TTC549 (cell line): ENCODE data around the gene GLI3.

Experiments
- FAIRE-seq: peaks from 2 replicates; lab custom pipeline; 2012; peaks lifted over from hg19 to GRCh38; lab: Jason Lieb, UNC

Gene GLI3

GRCh38 chr7:42025635-42026375 lies 211.2 kb downstream of the GLI3 start:
- FAIRE-seq, result no peak

GRCh38 chr7:42024537-42024936 lies 212.5 kb downstream of the GLI3 start:
- no peak for FAIRE-seq

GRCh38 chr7:42023262-42023661 lies 213.7 kb downstream of the GLI3 start:
- no peak for FAIRE-seq

- FAIRE-seq, result no peak
Observed at GRCh38 chr7:42022791-42023190, 214.2 kb downstream of the GLI3 start.

- no peak for FAIRE-seq
Observed at GRCh38 chr7:42022056-42022455, 215.0 kb downstream of the GLI3 start.

- FAIRE-seq, result no peak
Observed at GRCh38 chr7:42021631-42022030, 215.4 kb downstream of the GLI3 start.

- no peak for FAIRE-seq
Observed at GRCh38 chr7:42020061-42020460, 216.9 kb downstream of the GLI3 start.

GRCh38 chr7:42017349-42017986 lies 219.5 kb downstream of the GLI3 start:
- FAIRE-seq, result no peak

GRCh38 chr7:42016517-42016916 lies 220.5 kb downstream of the GLI3 start:
- no peak for FAIRE-seq

GRCh38 chr7:42014625-42015618 lies 222.1 kb downstream of the GLI3 start:
- no peak for FAIRE-seq

GRCh38 chr7:42012786-42013360 lies 224.1 kb downstream of the GLI3 start:
- no peak for FAIRE-seq

GRCh38 chr7:42012313-42012712 lies 224.7 kb downstream of the GLI3 start:
- FAIRE-seq, result no peak

GRCh38 chr7:42011846-42012245 lies 225.2 kb downstream of the GLI3 start:
- FAIRE-seq, result no peak

GRCh38 chr7:42010751-42011150 lies 226.3 kb downstream of the GLI3 start:
- FAIRE-seq, result no peak

- no peak for FAIRE-seq
Observed at GRCh38 chr7:42006801-42007513, 230.1 kb downstream of the GLI3 start.

GRCh38 chr7:42002654-42003053 lies 234.4 kb downstream of the GLI3 start:
- no peak for FAIRE-seq

GRCh38 chr7:41999736-42000283 lies 237.2 kb downstream of the GLI3 start:
- FAIRE-seq, result no peak

- FAIRE-seq, result no peak
Observed at GRCh38 chr7:41998041-41998440, 239.0 kb downstream of the GLI3 start.

GRCh38 chr7:41997151-41997550 lies 239.9 kb downstream of the GLI3 start:
- FAIRE-seq, result no peak

- no peak for FAIRE-seq
Observed at GRCh38 chr7:41996381-41997035, 240.5 kb downstream of the GLI3 start.
